Endodermal cell (in vitro differentiated cells): ENCODE data around the gene OR5T1. TPM values are rescaled to one million over a fixed set of nuclear protein-coding genes. Genes with fewer than 3 reads are reported as not detected.

ENCODE experiments used
- DNase-seq: peaks from one replicate; pipeline ENCODE4 v3.0.0-alpha.2; 2017
- H3K27ac ChIP-seq: 2 replicates; pipeline ENCODE4 v1.5.1; 2013; ENCODE audit warnings: mild to moderate bottlenecking, low read depth, low read length, moderate library complexity
- H3K27me3 ChIP-seq: 2 replicates; pipeline ENCODE4 v1.6.1; 2013; ENCODE audit warnings: mild to moderate bottlenecking, low read length, moderate library complexity; ENCODE audit not compliant: insufficient read depth, control insufficient read depth, poor library complexity, severe bottlenecking
- H3K36me3 ChIP-seq: 2 replicates; pipeline ENCODE4 v1.7.0; 2013; ENCODE audit warnings: mild to moderate bottlenecking, low read length, moderate library complexity; ENCODE audit not compliant: control insufficient read depth, insufficient read depth
- H3K4me1 ChIP-seq: one replicate; pipeline ENCODE4 v1.7.0; 2013; ENCODE audit warnings: low read length; ENCODE audit not compliant: control insufficient read depth, insufficient read depth
- H3K4me3 ChIP-seq: 2 replicates; pipeline ENCODE4 v1.5.1; 2013; ENCODE audit warnings: mild to moderate bottlenecking, low read length, moderate library complexity
- H3K9ac ChIP-seq: 2 replicates; pipeline ENCODE4 v1.6.1; 2013; ENCODE audit warnings: mild to moderate bottlenecking, low read length, moderate library complexity; ENCODE audit not compliant: poor library complexity, severe bottlenecking; ENCODE audit errors: extremely low read depth
- H3K9me3 ChIP-seq: 2 replicates; pipeline ENCODE4 v1.6.1; 2013; ENCODE audit warnings: mild to moderate bottlenecking, low read length, moderate library complexity; ENCODE audit not compliant: control insufficient read depth
- H3K27ac Mint-ChIP-seq: 2 replicates; pipeline ENCODE4 v1.8.0; 2020; ENCODE audit warnings: mixed read lengths
- H3K27me3 Mint-ChIP-seq: 2 replicates; pipeline ENCODE4 v1.8.0; 2021; ENCODE audit warnings: mild to moderate bottlenecking, mixed read lengths; ENCODE audit not compliant: insufficient read depth
- H3K36me3 Mint-ChIP-seq: 2 replicates; pipeline ENCODE4 v1.8.0; 2020; ENCODE audit warnings: low read depth, mixed read lengths
- H3K4me1 Mint-ChIP-seq: 2 replicates; pipeline ENCODE4 v1.8.0; 2020; ENCODE audit warnings: mixed read lengths
- H3K4me3 Mint-ChIP-seq: 2 replicates; pipeline ENCODE4 v1.8.0; 2020; ENCODE audit warnings: mild to moderate bottlenecking, moderate library complexity, mixed read lengths
- H3K9me3 Mint-ChIP-seq: 2 replicates; pipeline ENCODE4 v1.8.0; 2020; ENCODE audit warnings: mild to moderate bottlenecking, mixed read lengths
- CTCF ChIP-seq: fragments of 200-600 bp; sonication (generic); conservative IDR thresholded peaks from 2 replicates; pipeline ENCODE4 v1.5.0; 2021; ENCODE audit warnings: antibody characterized with exemption, mild to moderate bottlenecking
- WGBS, 2 experiments: methylation state at CpG; one replicate each; pipeline versions ENCODE4 v1.1.5 to v1.1.7; 2013; ENCODE audit warnings: missing lambda C conversion rate in 2 of 2, mixed read lengths in 1 of 2; ENCODE audit not compliant: insufficient coverage in 1 of 2, insufficient read length in 1 of 2; 5-methylcytosine and 5-hydroxymethylcytosine counted together
- long read RNA-seq, 4 experiments: library from polyadenylated mRNA in 2 of 4; library from RNA in 1 of 4; library from capped mRNA in 1 of 4; stranded (forward) in 3 of 4; unstranded in 1 of 4; transcript quantifications; one replicate each; pipeline ENCODE4 v2.0.0, GENCODE V29; 2020 to 2021; ENCODE audit warnings: inconsistent platforms in 1 of 4
- polyA plus RNA-seq, 2 experiments: library from polyadenylated mRNA; stranded (reverse); fragments of 50-300 nt; gene quantifications; one replicate each; pipeline ENCODE4 v1.2.3, GENCODE V29; 2013
- total RNA-seq, 2 donors: library from RNA; stranded (reverse); fragmentation: NEBNext Ultra II Directional in 1 of 2; extraction: Animal tissue kit (Norgen Biotek cat#: 25700) in 1 of 2; gene quantifications; 2 replicates in 1 of 2; 3 replicates in 1 of 2; pipeline ENCODE4 v1.2.1, GENCODE V29; 2021

The OR5T1 gene
- not detected for total RNA-seq
- polyA plus RNA-seq (2013, experiment 1 of 2), result not detected
- polyA plus RNA-seq (2013, experiment 2 of 2), result not detected
- long read RNA-seq, experiment 1, result 0 reads
- long read RNA-seq, experiment 2, result 0 reads
- long read RNA-seq, experiment 3, result 0 reads
- long read RNA-seq, experiment 4, result 0 reads

GRCh38 chr11:56273854-56274253, at the start of gene OR5T1:
TSS of gene OR5T1 (plus strand) at chr11:56274154. CDS start at chr11:56275639, 1,485 bp downstream.
- H3K27me3 ChIP-seq, result no peaks in the 10 kb centered on the region
- H3K4me1 ChIP-seq, result no peaks in the 10 kb centered on the region
- no peak within 1 kb of the TSS for H3K9ac ChIP-seq
- Mint-ChIP-seq H3K36me3 (no peaks in the 10 kb centered on the region), H3K4me3 (no peak within 1 kb of the TSS), H3K27me3 (no peaks in the 10 kb centered on the region), H3K4me1 (no peaks in the 10 kb centered on the region), H3K9me3 (no peaks in the 10 kb centered on the region), H3K27ac (no peak within 1 kb of the TSS)
- TF ChIP-seq CTCF, result no peak
- DNase-seq, result no peak
- H3K27ac ChIP-seq, result no peak within 1 kb of the TSS
- no peak within 1 kb of the TSS for H3K4me3 ChIP-seq
- H3K9me3 ChIP-seq, result peaks cover under 1% of the 10 kb centered on the region
- no peaks in the 10 kb centered on the region for H3K36me3 ChIP-seq

- Histone ChIP-seq H3K27ac (no peak within 1 kb of the TSS), H3K27me3 (no peaks in the 10 kb centered on the region), H3K9ac (no peak within 1 kb of the TSS), H3K36me3 (no peaks in the 10 kb centered on the region), H3K9me3 (peaks cover 6% of the 10 kb centered on the region), H3K4me3 (no peak within 1 kb of the TSS), H3K4me1 (no peaks in the 10 kb centered on the region)
- Mint-ChIP-seq H3K4me1 (no peaks in the 10 kb centered on the region), H3K9me3 (peaks cover 6% of the 10 kb centered on the region), H3K36me3 (no peaks in the 10 kb centered on the region), H3K4me3 (no peak within 1 kb of the TSS), H3K27me3 (no peaks in the 10 kb centered on the region), H3K27ac (no peak within 1 kb of the TSS)
- no peak for DNase-seq
- 100% methylated on average over 1 of the region's 1 CpG; no CpG with 5 or more reads in 1 of the 2 experiments for WGBS, 2 experiments
- no peak for TF ChIP-seq CTCF
Measured at GRCh38 chr11:56234155-56234554, 39.8 kb upstream of the OR5T1 start, which contains the start of gene OR5T2. TSS of gene OR5T2 (minus strand) at chr11:56234255. CDS start at chr11:56233062, 1,193 bp downstream.

GRCh38 chr11:56251954-56252353, 22.0 kb upstream of the OR5T1 start, which contains the start of gene OR5T3:
TSS of gene OR5T3 (plus strand) at chr11:56252254. CDS start at chr11:56252254, 0 bp downstream.
- peaks cover 4% of the 10 kb centered on the region for H3K9me3 Mint-ChIP-seq
- H3K27me3 Mint-ChIP-seq, result no peaks in the 10 kb centered on the region

More at GRCh38 chr11:56251954-56252353, 22.0 kb upstream of the OR5T1 start, which contains the start of gene OR5T3:
- Histone ChIP-seq H3K27ac (no peak within 1 kb of the TSS), H3K4me1 (peaks cover 3% of the 10 kb centered on the region), H3K4me3 (no peak within 1 kb of the TSS), H3K9ac (no peak within 1 kb of the TSS), H3K9me3 (peaks cover 7% of the 10 kb centered on the region), H3K27me3 (no peaks in the 10 kb centered on the region), H3K36me3 (no peaks in the 10 kb centered on the region)
- Mint-ChIP-seq H3K36me3 (no peaks in the 10 kb centered on the region), H3K27ac (no peak within 1 kb of the TSS), H3K4me3 (no peak within 1 kb of the TSS), H3K4me1 (peaks cover 20% of the 10 kb centered on the region)
- no peak for TF ChIP-seq CTCF
- DNase-seq, result no peak
